Skin epidermis (tissue), 12 donors: ENCODE results near the gene TEX35.
A peak's percentile ranks its signal among the peaks of the same experiment; 100 is the strongest.

Source experiments
- H3K27ac ChIP-seq, 21 experiments: fragments of 200-600 bp; sonication (generic) in 11 of 21; one replicate each; pipeline ENCODE4 v1.5.0; 2020; ENCODE audit warnings: mild to moderate bottlenecking in 3 of 21, inconsistent platforms in 2 of 21, moderate library complexity in 2 of 21
- H3K4me3 ChIP-seq, 7 experiments: fragments of 200-600 bp; sonication (generic) in 2 of 7; one replicate each; pipeline ENCODE4 v1.5.0; 2020; ENCODE audit warnings: inconsistent platforms in 2 of 7, mild to moderate bottlenecking in 2 of 7, moderate library complexity in 1 of 7

The TEX35 gene

GRCh38 chr1:178509414-178510007 lies 3.4 kb upstream of the TEX35 start:
- Histone ChIP-seq H3K27ac (no peak overlapping the region), H3K4me3 (no peak overlapping the region)

- Histone ChIP-seq H3K27ac (no peak overlapping the region), H3K4me3 (no peak overlapping the region)
Measured at GRCh38 chr1:178510155-178510554, 2.8 kb upstream of the TEX35 start.

- no peak overlapping the region for H3K4me3 ChIP-seq
- peak overlapping the region in 1 of 21 experiments; percentile 25 for H3K27ac ChIP-seq
Measured at GRCh38 chr1:178513278-178513983, 522 bp downstream of the TEX35 start.

- Histone ChIP-seq H3K4me3 (no peak overlapping the region), H3K27ac (no peak overlapping the region)
Measured at GRCh38 chr1:178516110-178516509, 3.2 kb downstream of the TEX35 start.

GRCh38 chr1:178518894-178519293 lies 6.0 kb downstream of the TEX35 start:
- no peak overlapping the region for H3K4me3 ChIP-seq
- H3K27ac ChIP-seq, result no peak overlapping the region

GRCh38 chr1:178520803-178521202 lies 7.9 kb downstream of the TEX35 start:
- Histone ChIP-seq H3K27ac (no peak overlapping the region), H3K4me3 (no peak overlapping the region)

- Histone ChIP-seq H3K27ac (no peak overlapping the region), H3K4me3 (no peak overlapping the region)
Measured at GRCh38 chr1:178521241-178521640, 8.3 kb downstream of the TEX35 start.

GRCh38 chr1:178527117-178527516 lies 14.2 kb downstream of the TEX35 start:
- no peak overlapping the region for H3K27ac ChIP-seq
- H3K4me3 ChIP-seq, result no peak overlapping the region

GRCh38 chr1:178528228-178528952 lies 15.5 kb downstream of the TEX35 start:
- H3K27ac ChIP-seq, result no peak overlapping the region
- no peak overlapping the region for H3K4me3 ChIP-seq

- H3K27ac ChIP-seq, result no peak overlapping the region
- H3K4me3 ChIP-seq, result no peak overlapping the region
Measured at GRCh38 chr1:178528953-178529335, 16.0 kb downstream of the TEX35 start.

GRCh38 chr1:178529364-178530036 lies 16.6 kb downstream of the TEX35 start:
- no peak overlapping the region for H3K27ac ChIP-seq
- no peak overlapping the region for H3K4me3 ChIP-seq

- no peak overlapping the region for H3K27ac ChIP-seq
- no peak overlapping the region for H3K4me3 ChIP-seq
Measured at GRCh38 chr1:178530037-178530402, 17.1 kb downstream of the TEX35 start.

GRCh38 chr1:178530502-178530901 lies 17.6 kb downstream of the TEX35 start:
- H3K4me3 ChIP-seq, result no peak overlapping the region
- H3K27ac ChIP-seq, result no peak overlapping the region

- Histone ChIP-seq H3K27ac (no peak overlapping the region), H3K4me3 (no peak overlapping the region)
Measured at GRCh38 chr1:178531887-178532286, 19.0 kb downstream of the TEX35 start.

GRCh38 chr1:178532392-178532791 lies 19.5 kb downstream of the TEX35 start:
- H3K27ac ChIP-seq, result no peak overlapping the region
- no peak overlapping the region for H3K4me3 ChIP-seq

GRCh38 chr1:178533121-178533946 lies 20.4 kb downstream of the TEX35 start:
- H3K4me3 ChIP-seq, result no peak overlapping the region
- H3K27ac ChIP-seq, result no peak overlapping the region

- Histone ChIP-seq H3K27ac (no peak overlapping the region), H3K4me3 (no peak overlapping the region)
Measured at GRCh38 chr1:178534137-178534868, 21.4 kb downstream of the TEX35 start.

- Histone ChIP-seq H3K4me3 (no peak overlapping the region), H3K27ac (peak overlapping the region in 10 of 21 experiments; percentile 21 to 71 (median 59))
Measured at GRCh38 chr1:178536329-178536728, 23.4 kb downstream of the TEX35 start.

- H3K4me3 ChIP-seq, result no peak overlapping the region
- peak overlapping the region in 13 of 21 experiments; percentile 18 to 71 (median 56) for H3K27ac ChIP-seq
Measured at GRCh38 chr1:178536844-178537371, 24.0 kb downstream of the TEX35 start.
